ENCODE results near the gene EOMES. TPM values are rescaled to one million over a fixed set of nuclear protein-coding genes. Genes with fewer than 3 reads are reported as not detected.

Gene EOMES
- total and polyA plus RNA-seq, 2 experiments from 2014 or later = 0.10 TPM

GRCh38 chr3:27666708-27667107, 55.4 kb downstream of the EOMES start:
- Histone ChIP-seq H3K27me3 (ENCODE audit: insufficient read depth) (no peaks in the 10 kb centered on the region), H3K4me2 (peak overlapping the region; percentile 48)
- H3K4me3 Mint-ChIP-seq = peak overlapping the region; percentile 55

More at GRCh38 chr3:27666708-27667107, 55.4 kb downstream of the EOMES start:
- no peaks in the 10 kb centered on the region; the same call in none of the 2 replicates for H3K9me2 ChIP-seq (ENCODE audit: insufficient read depth)
- H3K27ac Mint-ChIP-seq = peak overlapping the region; percentile 92
- H3K36me3 ChIP-seq (ENCODE audit: insufficient read depth) = no peaks in the 10 kb centered on the region
- H3K4me1 ChIP-seq (ENCODE audit: insufficient read depth) = peaks cover 29% of the 10 kb centered on the region
- H3K27ac ChIP-seq (ENCODE audit: low read depth) = peak overlapping the region; percentile 93
- no peak for TF ChIP-seq ZNF462 (CRISPR knock-in tag; IDR thresholded peaks at IDR 0.05)
- no peak for TF ChIP-seq EZH2phosphoT487 (IDR thresholded peaks at IDR 0.05; ENCODE audit: unreplicated experiment)
- no peak for TF ChIP-seq ZNF114 (CRISPR knock-in tag; IDR thresholded peaks at IDR 0.05)
- TF ChIP-seq REST (IDR thresholded peaks at IDR 0.05; ENCODE audit: unreplicated experiment) = no peak
- TF ChIP-seq ETS1 (IDR thresholded peaks at IDR 0.05) = no peak
- TF ChIP-seq STAT1 (IDR thresholded peaks at IDR 0.05; ENCODE audit: unreplicated experiment) = no peak
- ATAC-seq (peak; percentile 95), DNase-seq (ENCODE audit: low spot score) (peak; percentile 93)
- H4K20me1 ChIP-seq (replicated peaks; ENCODE audit: insufficient read depth) = no peaks in the 10 kb centered on the region
- H3F3A ChIP-seq (replicated peaks; ENCODE audit: low read depth) = no peaks in the 10 kb centered on the region
- H3K4me1 Mint-ChIP-seq = peaks cover 21% of the 10 kb centered on the region
- peak overlapping the region; percentile 11; the same call in 1 of the 2 replicates for H3K4me3 ChIP-seq
- peaks cover 4% of the 10 kb centered on the region for H3K27me3 Mint-ChIP-seq (ENCODE audit: insufficient read depth, low read depth, poor library complexity)
- H3K9me3 Mint-ChIP-seq = no peaks in the 10 kb centered on the region
- no peak overlapping the region for H2AFZ ChIP-seq
- no peaks in the 10 kb centered on the region for H3K79me2 ChIP-seq (replicated peaks; ENCODE audit: insufficient read depth)
- no peaks in the 10 kb centered on the region for H3K36me3 Mint-ChIP-seq (ENCODE audit: low read depth)
